GM18517 (cell line): ENCODE results near the gene LMO4.
A peak's percentile ranks its signal among the peaks of the same experiment; 100 is the strongest.

Experiments
- ATAC-seq: cut with Tn5 transposase; IDR thresholded peaks from one replicate; pipeline ENCODE4 v1.9.1; 2021; ENCODE audit warnings: mild to moderate bottlenecking, moderate library complexity; ENCODE audit not compliant: unreplicated experiment

LMO4 gene, protein sequence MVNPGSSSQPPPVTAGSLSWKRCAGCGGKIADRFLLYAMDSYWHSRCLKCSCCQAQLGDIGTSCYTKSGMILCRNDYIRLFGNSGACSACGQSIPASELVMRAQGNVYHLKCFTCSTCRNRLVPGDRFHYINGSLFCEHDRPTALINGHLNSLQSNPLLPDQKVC

DNA sequence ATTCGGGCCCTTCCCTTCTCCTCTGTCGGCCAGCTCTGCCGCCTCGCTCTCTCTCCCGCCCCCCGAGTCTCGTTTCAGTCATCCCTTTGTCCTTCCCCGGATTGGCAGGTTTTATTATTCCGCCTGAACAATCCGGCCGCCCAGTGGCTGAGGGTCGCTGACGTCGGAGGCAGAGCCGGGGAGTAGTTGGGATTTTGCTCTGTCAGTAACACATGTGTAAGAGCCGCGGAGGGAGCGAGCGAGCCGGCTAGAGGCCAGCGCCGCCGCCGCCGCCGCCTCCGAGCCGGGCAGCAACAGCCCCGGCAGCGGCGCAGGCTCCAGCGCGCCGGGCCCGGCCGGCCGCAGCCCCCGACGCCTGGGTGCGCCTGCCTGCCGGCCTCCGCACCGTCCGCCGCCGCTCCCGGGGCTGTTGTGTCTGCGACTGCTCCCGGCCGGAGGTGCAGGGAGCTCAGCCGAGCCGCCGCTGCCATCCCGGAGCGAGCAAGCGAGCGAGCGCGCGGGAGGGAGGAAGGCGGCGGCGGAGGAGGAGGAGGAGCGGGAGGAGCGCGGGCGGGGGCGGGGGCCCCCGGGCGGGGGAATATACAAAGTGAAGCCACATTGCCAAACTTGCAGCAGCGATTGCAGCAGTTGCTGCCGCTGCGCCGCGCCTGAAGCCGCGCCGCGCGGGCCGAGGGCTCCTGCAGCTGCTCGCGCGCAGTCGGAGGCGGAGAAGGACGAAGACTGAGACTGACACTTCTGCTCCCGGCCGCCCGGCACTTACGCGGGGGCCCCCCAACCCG is at the start of gene LMO4:
Gene LMO4, plus strand, starts transcription at position 609 of the 779 bp plus-strand sequence. CDS start 3,136 bp downstream, outside the sequence.
- ATAC-seq = peak; percentile 84

DNA sequence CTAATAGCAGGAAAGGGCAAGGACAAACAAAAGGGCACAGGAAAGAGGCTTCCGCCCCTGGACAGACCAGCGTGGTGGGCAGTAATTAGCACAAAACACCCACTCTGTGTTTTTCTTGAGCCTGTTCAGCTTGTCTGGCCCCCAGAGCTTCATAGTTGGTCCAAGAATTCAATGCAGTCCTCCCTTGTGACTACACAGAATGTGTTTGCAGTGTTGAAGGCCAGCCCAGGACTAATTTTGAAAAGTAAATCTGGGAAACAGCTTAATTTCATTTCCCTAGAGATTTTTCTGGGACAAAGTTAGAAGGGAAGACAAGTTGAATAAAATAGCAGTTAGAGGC is 49.2 kb upstream of the LMO4 start:
- ATAC-seq = no peak

DNA sequence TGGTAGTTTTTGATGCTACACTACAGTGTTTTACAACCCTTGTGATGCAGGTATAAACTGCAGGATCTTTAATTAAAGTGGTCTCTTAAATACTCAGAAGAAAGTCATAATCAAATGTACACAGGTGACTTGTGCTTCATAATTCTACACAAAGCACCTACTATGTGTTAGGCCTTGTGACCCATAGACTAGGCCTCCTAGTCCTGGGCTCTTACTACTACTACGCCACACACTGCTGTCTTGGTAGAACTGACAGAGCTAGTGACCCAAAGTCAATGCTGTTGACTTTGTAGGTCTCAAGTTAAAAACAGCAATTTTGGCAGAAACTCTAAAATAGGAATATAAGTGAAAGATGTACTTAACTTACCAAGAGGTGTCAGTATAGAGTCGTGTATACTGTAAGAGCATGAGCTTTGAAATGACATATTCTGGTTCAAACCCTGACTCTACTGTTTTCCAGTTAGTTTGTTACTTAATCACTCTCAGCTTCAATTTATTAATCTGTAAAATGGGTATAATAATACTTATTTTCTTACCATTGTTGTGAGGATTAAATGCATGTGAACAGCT is 48.6 kb upstream of the LMO4 start:
- ATAC-seq = no peak

DNA sequence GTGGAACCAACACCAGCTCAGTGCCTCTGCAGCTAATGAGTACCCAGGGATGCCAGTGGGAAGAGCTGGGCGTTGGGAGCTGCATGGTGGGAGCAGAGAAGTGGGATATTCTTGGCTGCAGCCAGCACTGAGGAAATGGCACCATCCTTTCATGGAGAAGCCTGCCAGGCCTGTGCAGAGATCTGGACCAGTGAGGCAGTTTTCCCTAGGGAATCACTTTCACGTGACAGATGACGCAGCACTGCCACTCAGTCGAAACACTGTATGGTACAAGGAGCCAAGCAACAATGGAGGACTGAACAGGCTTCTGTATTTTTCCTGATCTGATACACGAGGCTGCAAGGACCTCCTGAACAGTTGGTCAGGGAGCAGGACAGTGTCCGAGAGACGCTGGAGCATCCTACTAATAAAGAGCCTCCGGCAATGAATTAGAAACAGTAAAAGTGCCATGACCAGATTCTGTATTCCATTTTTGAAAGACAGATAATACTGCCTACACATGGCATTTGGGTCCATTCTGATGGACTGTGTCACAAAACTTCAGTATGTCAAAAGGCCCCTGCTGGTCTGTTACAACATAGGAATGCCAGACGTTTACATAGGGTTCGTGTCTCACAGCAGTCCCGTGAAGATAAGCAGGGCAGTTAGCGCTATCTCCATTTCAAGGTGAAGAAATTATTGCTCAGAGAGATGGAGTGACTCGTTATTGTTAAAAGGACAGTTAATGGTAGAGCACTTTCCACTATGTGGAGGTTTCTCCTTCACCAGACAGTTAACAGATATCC is 44.0 kb upstream of the LMO4 start:
- no peak for ATAC-seq

DNA sequence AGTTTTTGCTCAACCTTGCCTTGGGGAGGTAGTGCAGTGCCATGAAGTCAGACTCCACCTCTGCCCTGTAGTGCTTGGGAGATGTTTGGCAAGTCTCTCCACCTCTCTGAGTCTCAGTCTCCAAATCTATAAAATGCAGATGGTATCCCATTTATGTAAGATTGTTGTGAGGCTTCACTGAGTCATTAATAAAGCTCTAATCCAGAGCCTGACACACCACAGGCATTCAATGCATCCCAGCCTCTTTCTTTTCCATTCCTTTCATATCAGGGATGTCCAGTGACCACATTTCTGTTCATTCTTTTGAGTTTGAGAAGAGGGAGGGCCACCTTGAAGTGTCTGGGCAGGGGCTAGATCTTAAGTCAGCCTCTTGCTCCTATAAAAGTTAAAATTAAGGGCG is 37.6 kb upstream of the LMO4 start:
- ATAC-seq = no peak

DNA sequence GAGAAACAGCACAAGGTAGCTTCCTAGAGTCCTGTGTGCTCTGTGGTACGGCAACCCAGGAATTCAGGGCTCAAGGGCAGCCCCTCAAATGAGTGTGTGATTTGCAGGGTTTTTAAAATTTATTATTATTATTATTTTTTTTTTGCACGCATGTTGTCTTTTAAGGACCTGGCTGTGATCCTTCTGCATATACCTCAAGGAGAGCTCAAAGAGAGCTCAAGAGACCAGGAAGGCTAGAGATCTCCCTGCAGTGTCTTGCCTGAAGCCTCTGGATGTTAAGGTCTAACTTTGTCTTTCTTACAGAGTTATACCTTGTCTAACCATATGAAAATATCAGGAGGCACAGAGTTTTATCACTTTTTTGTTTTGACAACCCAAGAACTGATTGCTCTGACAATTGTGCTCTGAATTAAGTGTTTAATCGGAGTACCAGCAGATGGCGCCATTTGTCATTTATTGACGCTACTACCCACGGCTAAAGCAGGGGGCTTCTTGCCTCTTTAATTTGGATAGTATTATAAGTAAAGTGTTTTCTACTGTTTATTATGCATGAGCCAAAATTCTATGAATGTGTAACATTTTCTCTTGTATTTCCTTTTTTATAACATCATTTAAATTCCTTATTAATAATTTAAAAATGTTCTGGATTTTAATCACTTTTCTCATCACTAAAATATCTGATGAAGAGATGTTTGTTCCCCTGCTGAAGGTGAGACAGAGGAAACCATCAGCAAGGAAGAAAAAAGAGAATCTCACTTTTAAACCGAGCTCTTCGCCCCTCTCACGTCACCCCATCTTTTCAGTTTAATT is 35.8 kb upstream of the LMO4 start:
- peak; percentile 73 for ATAC-seq

DNA sequence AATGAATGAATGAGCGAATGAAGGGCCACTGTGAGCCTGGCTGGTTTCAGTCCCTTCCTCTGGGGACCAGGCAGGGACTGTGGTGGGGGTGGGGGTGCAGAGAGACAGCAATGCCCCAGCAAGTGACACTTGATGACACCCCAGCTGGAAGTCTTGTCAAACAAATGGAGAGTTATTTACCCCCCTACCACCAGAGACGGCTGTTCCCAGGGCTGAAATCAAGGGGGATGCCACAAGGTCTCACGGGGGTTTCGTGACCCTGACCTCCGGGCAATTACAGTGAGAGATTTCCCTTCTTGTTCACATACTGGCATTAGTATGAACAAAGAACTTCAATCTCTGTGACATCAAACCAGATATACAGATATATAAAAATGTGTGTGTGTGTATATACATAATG is 34.0 kb upstream of the LMO4 start:
- no peak for ATAC-seq

DNA sequence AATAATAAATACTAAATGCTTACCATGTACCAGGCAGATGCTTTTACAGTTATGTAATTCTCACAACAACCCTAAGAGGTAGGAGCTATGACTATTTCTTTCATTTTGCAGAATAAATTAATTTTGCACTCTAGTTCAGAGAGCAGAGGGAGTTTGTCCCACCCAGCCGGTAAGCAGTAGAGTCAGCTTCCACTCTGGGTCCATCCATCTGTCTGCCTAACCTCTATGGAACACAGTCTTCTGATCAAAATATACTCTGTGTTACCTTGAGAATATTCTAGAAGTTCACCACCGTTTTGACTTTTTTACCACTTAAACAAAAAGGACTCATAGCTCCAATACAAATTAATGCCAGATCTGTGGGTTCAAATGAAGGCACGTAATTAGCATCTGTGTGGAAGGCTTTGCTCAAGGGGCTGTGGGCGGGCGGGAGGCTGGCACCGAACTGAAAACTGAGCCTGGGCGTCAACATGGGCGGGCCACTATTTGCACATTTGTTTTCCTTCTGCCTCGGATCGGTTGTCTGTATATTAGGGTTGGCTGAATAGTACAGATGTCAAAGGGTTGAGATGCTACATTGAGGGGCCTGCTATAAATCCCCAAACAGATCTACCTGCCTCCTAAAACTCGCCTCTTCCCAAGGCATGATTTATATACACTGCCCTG is 33.1 kb upstream of the LMO4 start:
- ATAC-seq = no peak

DNA sequence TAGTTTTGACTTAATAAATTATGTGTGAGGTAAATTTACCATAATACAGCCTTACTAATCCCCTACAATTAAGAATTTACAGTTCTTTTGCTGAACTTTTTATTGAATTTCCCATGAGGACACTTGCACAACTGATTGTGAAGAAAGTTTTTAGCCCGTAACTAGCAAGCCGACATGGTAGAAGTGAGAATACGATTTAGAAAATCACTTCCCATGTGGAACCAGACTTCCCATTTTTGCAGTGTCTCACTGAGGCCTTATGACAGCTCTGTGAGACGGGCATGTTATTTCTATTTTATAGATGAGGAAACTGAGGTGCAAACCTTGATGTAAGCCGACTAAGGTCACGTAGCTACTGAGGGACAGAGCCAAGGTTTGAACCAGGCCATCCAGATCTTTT is 32.5 kb upstream of the LMO4 start:
- ATAC-seq = no peak

DNA sequence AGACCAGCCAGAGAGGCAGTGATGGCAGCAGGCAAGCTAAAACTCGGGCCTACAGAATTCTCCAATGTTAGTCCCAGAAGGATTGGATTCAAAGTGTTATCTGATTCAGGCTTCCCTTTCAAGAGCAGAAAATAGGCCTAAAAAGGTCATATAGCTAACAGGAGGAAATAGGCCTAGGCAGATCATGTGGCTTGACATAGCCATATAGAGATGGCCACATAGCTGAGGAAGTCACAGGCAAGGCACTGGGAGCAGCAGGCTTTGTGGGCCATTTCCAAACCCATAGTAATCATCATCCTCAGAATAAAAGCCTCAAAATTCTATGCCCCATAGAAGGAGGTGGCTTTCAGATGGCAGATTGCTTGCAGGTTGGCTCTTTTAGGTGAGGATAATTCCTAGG is 29.0 kb upstream of the LMO4 start:
- no peak for ATAC-seq

DNA sequence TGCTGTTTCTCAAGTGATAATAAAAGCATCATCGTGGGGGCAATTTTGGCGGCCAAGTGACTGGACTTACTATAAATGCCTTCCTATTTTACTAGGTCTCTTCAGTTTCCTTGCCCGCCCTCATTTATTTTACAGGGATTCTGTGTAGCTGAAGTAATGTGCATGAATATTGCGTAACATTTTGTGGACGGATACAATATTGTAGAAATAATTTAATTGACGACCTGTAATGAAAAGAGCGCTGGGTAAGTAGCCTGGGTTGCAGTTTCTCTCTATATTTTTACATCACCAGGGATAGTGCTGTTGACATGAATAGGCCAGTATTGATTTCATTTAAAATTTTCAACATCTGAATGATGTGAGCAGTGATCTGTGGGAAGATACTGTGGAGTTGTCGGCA is 28.1 kb upstream of the LMO4 start:
- ATAC-seq = no peak

DNA sequence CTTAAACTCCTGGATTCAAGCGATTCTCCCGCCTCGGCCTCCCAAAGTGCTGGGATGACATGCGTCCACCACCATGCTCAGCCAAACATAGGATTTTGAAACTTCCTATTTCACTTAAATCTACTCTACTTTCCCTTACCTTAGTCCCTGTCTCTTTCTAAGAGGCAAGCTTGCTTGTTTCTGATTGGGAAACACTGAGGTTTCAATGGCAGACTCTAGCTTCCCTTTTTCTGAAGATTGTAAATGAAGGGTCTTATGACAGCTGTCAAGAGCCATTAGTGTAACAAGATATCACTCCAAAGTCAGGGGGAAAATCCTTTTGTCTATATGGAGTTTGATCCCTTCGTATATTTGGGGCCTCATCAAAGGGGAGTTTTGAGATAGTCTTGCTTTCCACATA is 23.5 kb upstream of the LMO4 start:
- no peak for ATAC-seq

DNA sequence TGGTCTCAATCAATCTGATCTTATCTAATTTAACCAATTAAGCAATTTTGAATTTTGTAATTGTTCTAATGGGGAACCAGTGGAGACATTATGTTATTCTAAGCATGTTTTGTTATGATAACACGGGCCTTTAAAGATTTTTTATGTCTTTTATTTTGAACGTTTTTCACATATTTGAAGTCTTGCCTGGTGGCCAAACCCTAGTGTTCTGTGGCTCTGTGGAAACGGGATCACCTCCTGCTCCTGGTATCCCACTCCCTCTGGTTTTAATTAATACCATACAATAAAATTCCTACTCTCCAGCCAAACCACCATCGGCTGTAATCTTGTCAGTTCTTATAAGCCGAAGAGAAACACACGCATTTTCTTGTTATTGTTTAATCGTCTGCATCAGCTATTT is 22.9 kb upstream of the LMO4 start:
- no peak for ATAC-seq

DNA sequence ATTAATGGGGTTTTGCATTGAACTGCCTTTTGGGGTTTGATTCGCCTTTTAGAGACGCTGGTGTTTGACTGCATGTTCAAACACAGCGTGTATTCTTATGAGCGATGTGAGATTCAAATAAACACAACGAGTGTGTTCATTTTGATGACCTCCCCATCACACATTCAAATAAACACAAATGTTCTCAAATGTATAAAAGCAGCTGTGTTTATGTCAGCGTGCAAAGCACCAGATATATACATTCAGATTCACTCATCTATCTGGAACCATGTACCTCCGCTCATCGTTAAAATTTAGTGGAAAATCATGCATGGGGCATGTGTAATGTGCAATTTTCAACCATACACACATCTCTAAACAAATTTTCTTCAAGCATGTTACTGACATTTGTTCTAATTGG is 21.4 kb upstream of the LMO4 start:
- no peak for ATAC-seq

DNA sequence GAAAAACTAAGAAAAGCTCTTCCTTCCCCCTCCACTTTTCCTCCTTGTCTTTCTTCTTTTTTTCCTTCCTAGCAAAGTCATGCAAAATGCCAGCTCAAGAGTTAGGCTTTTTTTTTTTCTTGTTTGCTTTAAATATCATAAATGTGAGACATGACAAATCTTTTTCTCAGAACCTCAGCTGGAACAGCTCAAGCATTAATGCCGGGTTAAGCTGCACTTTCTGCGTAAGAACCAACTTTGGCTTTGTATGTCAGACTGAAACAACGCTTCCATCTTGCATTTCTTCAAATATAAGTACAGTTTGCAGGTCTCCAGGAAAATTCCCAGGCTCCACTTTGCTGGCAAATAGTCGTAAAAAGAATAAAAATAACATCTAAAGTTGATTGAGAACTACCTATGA is 20.7 kb upstream of the LMO4 start:
- ATAC-seq = no peak

DNA sequence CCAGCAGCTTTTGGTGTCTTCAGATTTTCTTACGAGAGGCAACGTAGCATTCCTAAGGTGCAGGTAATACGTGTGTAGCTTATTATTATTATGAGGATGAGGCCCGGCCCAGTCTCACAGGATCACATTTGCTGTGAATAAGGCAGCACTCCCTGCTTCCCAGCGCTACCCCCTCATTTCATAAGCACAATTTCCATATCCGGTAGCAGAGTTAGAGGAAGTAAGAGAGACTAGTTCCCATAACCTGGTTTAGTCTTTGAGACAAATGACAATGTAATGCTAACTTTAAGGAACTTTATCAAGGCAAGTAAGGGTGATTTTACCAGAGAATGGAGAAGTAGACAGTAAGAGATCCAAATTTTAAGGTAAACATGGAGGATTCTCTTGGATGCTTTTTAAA is 14.6 kb upstream of the LMO4 start:
- ATAC-seq = no peak

DNA sequence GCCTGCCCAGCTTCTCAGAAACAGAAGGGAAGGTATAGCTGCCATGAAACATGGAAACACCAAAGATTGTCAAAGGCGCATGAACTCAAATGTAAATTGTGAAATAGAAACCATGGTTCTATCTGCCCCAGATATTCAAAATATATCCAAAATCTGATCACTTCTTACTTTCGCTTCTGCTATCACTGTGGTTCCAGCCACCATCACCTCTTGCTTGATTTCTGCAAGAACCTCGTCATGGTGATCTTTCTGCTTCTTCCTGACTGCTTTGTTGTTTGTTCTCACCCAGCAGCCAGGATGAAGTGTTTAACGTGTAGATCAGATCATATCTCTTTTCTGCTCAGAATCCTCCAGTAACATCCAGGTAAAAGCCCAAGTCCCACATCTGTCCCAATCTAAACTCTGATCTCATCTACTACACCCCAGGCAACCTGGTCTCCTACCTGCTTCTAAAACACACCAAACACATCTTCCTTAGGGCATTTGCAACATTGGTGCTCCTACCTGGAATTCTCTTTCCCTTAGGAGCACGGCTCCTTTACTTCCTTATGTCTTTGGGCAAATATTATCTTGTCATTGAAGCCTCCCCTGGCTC is 10.5 kb upstream of the LMO4 start:
- no peak for ATAC-seq

DNA sequence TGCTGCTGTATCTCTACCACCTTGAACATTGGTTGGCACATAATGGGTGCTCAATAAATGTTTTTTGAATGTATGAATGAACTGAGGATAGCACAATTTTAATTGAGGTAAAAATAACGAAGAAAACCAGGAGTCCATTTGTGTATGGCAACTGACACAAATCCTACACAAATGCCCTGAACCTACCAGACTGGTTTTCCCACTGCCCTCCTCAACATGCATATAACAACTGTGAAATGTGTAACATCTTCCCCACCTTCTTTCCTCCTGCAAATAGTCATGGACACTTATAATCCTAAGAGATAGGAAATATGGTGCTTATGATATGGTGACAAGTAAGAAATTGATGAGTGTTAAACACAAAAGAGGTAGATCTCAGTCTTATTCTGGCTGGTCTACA is 9.9 kb upstream of the LMO4 start:
- ATAC-seq = no peak

DNA sequence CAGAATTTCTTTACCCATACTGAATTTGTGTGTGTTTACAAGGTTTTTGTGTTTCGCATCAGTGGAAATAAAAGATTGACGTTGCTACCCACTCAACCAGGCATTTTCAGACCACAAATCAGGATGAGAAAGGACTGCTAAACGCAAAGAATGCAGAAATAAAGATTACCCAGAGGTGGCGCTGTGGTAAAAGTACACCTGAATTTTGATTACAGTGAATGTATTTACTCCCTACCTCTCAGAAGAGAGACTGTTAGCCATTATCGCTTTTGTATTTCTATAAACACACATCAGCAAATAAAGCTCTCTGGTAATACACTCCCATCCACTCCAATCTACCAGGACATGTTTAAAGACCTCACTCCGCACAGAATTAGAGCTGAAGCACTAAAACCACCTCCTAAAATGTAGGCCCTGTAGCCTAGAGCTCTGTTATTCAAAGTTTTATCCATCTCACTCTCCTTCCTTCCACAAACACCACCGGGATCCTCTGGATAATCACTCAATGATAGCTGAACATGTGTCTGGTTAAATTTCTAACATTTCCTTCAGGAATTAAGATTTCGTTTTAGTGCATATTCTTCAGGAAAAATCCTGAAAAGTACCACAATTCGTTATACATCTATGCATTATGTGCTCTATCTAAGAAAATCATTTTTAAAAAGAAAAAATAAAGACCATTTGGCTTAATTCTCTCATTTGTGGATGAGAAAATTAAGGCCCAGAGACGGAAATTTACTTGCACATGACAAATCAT is 2.5 kb upstream of the LMO4 start:
- peak; percentile 30 for ATAC-seq
